Activated naive CD4-positive, alpha-beta T cell treated with anti-CD3 and anti-CD28 coated beads, Interleukin-2, amount 10 ng/mL, durations not matched to agents 7 days and 5 days (primary cell): ENCODE measurements around the gene DCAF12.

Experiments used
- CTCF ChIA-PET: fragments of 350-600 bp; sonication (Branson Sonifier 250); formaldehyde crosslinking; loops from one replicate; lab custom pipeline; 2021; ENCODE audit warnings: antibody characterized with exemption; lab: Charles Lee
- DNase-seq: peaks from one replicate; pipeline ENCODE4 v3.0.0-alpha.2; 2020
- H3K27ac Mint-ChIP-seq: one replicate; pipeline ENCODE4 v1.8.0; 2021; ENCODE audit warnings: mild to moderate bottlenecking, moderate library complexity, mixed read lengths
- H3K27me3 Mint-ChIP-seq: one replicate; pipeline ENCODE4 v1.8.0; 2021; ENCODE audit warnings: mild to moderate bottlenecking, mixed read lengths
- H3K36me3 Mint-ChIP-seq: one replicate; pipeline ENCODE4 v1.8.0; 2021; ENCODE audit warnings: mixed read lengths
- H3K4me1 Mint-ChIP-seq: one replicate; pipeline ENCODE4 v1.8.0; 2021; ENCODE audit warnings: mixed read lengths
- H3K4me3 Mint-ChIP-seq: one replicate; pipeline ENCODE4 v1.8.0; 2021; ENCODE audit warnings: mild to moderate bottlenecking, moderate library complexity, mixed read lengths
- H3K9me3 Mint-ChIP-seq: one replicate; pipeline ENCODE4 v1.8.0; 2021; ENCODE audit warnings: mixed read lengths

Gene DCAF12

DNA sequence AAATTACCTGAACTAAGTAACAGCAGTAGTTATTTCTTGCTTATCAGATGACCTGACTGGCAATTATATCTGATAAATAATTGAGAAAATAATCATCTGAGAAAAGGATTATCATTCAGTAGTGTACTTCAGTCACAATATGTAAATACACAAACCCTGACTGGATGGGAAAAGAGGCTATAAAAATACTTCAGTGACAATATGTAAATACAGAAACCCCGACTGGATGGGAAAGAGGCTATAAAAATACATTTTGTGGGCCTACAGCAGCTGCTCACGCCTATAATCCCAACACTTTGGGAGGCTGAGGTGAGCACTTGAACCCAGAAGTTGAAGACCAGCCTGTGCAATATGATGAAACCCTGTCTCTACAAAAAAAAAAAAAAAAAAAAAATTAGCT is 88.9 kb downstream of the DCAF12 start:
- no peaks in the 10 kb centered on the region for H3K27me3 Mint-ChIP-seq
- CTCF ChIA-PET = no interaction called here
- H3K27ac Mint-ChIP-seq = peak overlapping the region; percentile 24
- H3K4me3 Mint-ChIP-seq = no peak overlapping the region
- DNase-seq = no peak
- H3K4me1 Mint-ChIP-seq = peaks cover 3% of the 10 kb centered on the region
- H3K36me3 Mint-ChIP-seq = peaks cover 22% of the 10 kb centered on the region
- H3K9me3 Mint-ChIP-seq = no peaks in the 10 kb centered on the region

GRCh38 chr9:34036625-34037024 is 89.9 kb downstream of the DCAF12 start:
- H3K4me3 Mint-ChIP-seq = no peak overlapping the region
- no peak overlapping the region for H3K27ac Mint-ChIP-seq
- H3K4me1 Mint-ChIP-seq = peaks cover 5% of the 10 kb centered on the region
- no peaks in the 10 kb centered on the region for H3K27me3 Mint-ChIP-seq
- CTCF ChIA-PET = interaction anchor here (0.8 kb wide), 1 partner anchor 12 kb away, joined by 4 read pairs; the partner anchor contains the start of gene UBAP2
- H3K9me3 Mint-ChIP-seq = no peaks in the 10 kb centered on the region
- DNase-seq = no peak
- H3K36me3 Mint-ChIP-seq = peaks cover 25% of the 10 kb centered on the region
